Right ventricle myocardium superior (tissue), 1 donor: ENCODE measurements around the gene DOCK7. TPM values are rescaled to one million over a fixed set of nuclear protein-coding genes. Genes with fewer than 3 reads are reported as not detected.

Source experiments
- ATAC-seq: fragments of 200-7000 bp; cut with Tn5 transposase; one replicate; pipeline ENCODE4 v1.9.1; 2020; ENCODE audit warnings: mild to moderate bottlenecking; ENCODE audit not compliant: poor library complexity
- DNase-seq: peaks from one replicate; pipeline ENCODE4 v3.0.0-alpha.2; 2020
- intact Hi-C: fragments of 100-400 bp; cut with DNase I; formaldehyde crosslinking; loops from one replicate; pipeline ENCODE4 v1.11.2; 2022
- total RNA-seq: library from RNA; stranded (reverse); fragmentation: NEBNext Ultra II Directional; extraction: Animal tissue kit (Norgen Biotek cat#: 25700); gene quantifications from one replicate; pipeline ENCODE4 v1.2.1, GENCODE V29; 2021
- donor health status: DM: no; HTN: yes; CAD: no; lungs with severe emphysema.

DOCK7 gene
- total RNA-seq, 1 donor from 2014 or later, result 7.7 TPM

- ATAC-seq (peak; percentile 35), DNase-seq (no peak)
- intact Hi-C loops, result no loop called here
These were observed 252.8 kb downstream of the DOCK7 start for GRCh38 chr1:62435231-62436038.

GRCh38 chr1:62434618-62435001 is 253.6 kb downstream of the DOCK7 start:
- no peak for ATAC-seq
- no peak for DNase-seq
- intact Hi-C loops, result no loop called here

- intact Hi-C loops, result no loop called here
- ATAC-seq, result no peak
- no peak for DNase-seq
These were observed 254.1 kb downstream of the DOCK7 start for GRCh38 chr1:62433861-62434617.

- ATAC-seq (no peak), DNase-seq (no peak)
- intact Hi-C loops, result no loop called here
These were observed 258.6 kb downstream of the DOCK7 start for GRCh38 chr1:62429581-62429980.

- no peak for ATAC-seq
These were observed 259.8 kb downstream of the DOCK7 start for GRCh38 chr1:62428351-62428750.

GRCh38 chr1:62426794-62427193 is 261.4 kb downstream of the DOCK7 start:
- intact Hi-C loops, result no loop called here
- no peak for ATAC-seq
- no peak for DNase-seq

More at GRCh38 chr1:62428351-62428750, 259.8 kb downstream of the DOCK7 start:
- DNase-seq, result no peak
- intact Hi-C loops, result no loop called here

- DNase-seq (no peak), ATAC-seq (no peak)
- intact Hi-C loops, result no loop called here
These were observed 261.9 kb downstream of the DOCK7 start for GRCh38 chr1:62426237-62426636.

- DNase-seq (no peak), ATAC-seq (no peak)
- intact Hi-C loops, result no loop called here
These were observed 263.1 kb downstream of the DOCK7 start for GRCh38 chr1:62425041-62425440.

- DNase-seq (no peak), ATAC-seq (no peak)
- intact Hi-C loops, result no loop called here
These were observed 263.8 kb downstream of the DOCK7 start for GRCh38 chr1:62424411-62424810.

- ATAC-seq (no peak), DNase-seq (no peak)
- intact Hi-C loops, result no loop called here
These were observed 264.5 kb downstream of the DOCK7 start for GRCh38 chr1:62423580-62424242.

- DNase-seq, result no peak
- intact Hi-C loops, result no loop called here
- no peak for ATAC-seq
These were observed 268.0 kb downstream of the DOCK7 start for GRCh38 chr1:62420214-62420613.

- ATAC-seq, result no peak
- intact Hi-C loops, result no loop called here
- DNase-seq, result no peak
These were observed 270.7 kb downstream of the DOCK7 start for GRCh38 chr1:62417351-62417999.

- no peak for ATAC-seq
- DNase-seq, result no peak
- intact Hi-C loops, result no loop called here
These were observed 272.5 kb downstream of the DOCK7 start for GRCh38 chr1:62415687-62416086.

GRCh38 chr1:62407398-62408009 is 280.7 kb downstream of the DOCK7 start:
- intact Hi-C loops, result loop anchor here (2.0 kb wide), 1 partner anchor 233 kb away; no protein-coding TSS in a partner anchor
- DNase-seq (no peak), ATAC-seq (no peak)

GRCh38 chr1:62406576-62406975 is 281.6 kb downstream of the DOCK7 start:
- intact Hi-C loops, result loop anchor here (2.0 kb wide), 1 partner anchor 232 kb away; no protein-coding TSS in a partner anchor
- no peak for ATAC-seq
- no peak for DNase-seq

GRCh38 chr1:62405247-62405646 is 282.9 kb downstream of the DOCK7 start:
- no peak for DNase-seq
- intact Hi-C loops, result no loop called here
- ATAC-seq, result no peak
